Left ventricle myocardium inferior (tissue), 1 donor: ENCODE data around the gene CAPN5. TPM values are rescaled to one million over a fixed set of nuclear protein-coding genes. Genes with fewer than 3 reads are reported as not detected.

Experiments used
- DNase-seq: peaks from one replicate; pipeline ENCODE4 v3.0.0-alpha.2; 2020
- H3K27ac ChIP-seq: fragments of 200-600 bp; replicated peaks from 2 replicates; pipeline ENCODE4 v1.8.0; 2021
- H3K27me3 ChIP-seq: fragments of 200-600 bp; 2 replicates; pipeline ENCODE4 v1.8.0; 2021; ENCODE audit warnings: low read depth
- H3K36me3 ChIP-seq: fragments of 200-600 bp; 2 replicates; pipeline ENCODE4 v1.8.0; 2021
- H3K4me1 ChIP-seq: fragments of 200-600 bp; 2 replicates; pipeline ENCODE4 v1.8.0; 2021
- H3K4me3 ChIP-seq: fragments of 200-600 bp; 2 replicates; pipeline ENCODE4 v1.8.0; 2021; ENCODE audit warnings: mild to moderate bottlenecking, moderate library complexity
- H3K9me3 ChIP-seq: fragments of 200-600 bp; replicated peaks from 2 replicates; pipeline ENCODE4 v1.8.0; 2021
- CTCF ChIP-seq: fragments of 200-600 bp; IDR thresholded peaks from 2 replicates; pipeline ENCODE4 v1.8.0; 2021; ENCODE audit warnings: antibody characterized with exemption, mild to moderate bottlenecking, borderline replicate concordance
- intact Hi-C: fragments of 100-400 bp; cut with micrococcal nuclease; formaldehyde crosslinking; loops from one replicate; pipeline ENCODE4 v1.11.0; 2022
- total RNA-seq: library from RNA; stranded (reverse); fragmentation: NEBNext Ultra II Directional; extraction: Animal tissue kit (Norgen Biotek cat#: 25700); gene quantifications from one replicate; pipeline ENCODE4 v1.2.1, GENCODE V29; 2021
- donor health status: DM: no; HTN: yes; CAD: no; lungs with severe emphysema.

CAPN5 gene
- total RNA-seq, 1 donor from 2014 or later, result 2.3 TPM

DNA sequence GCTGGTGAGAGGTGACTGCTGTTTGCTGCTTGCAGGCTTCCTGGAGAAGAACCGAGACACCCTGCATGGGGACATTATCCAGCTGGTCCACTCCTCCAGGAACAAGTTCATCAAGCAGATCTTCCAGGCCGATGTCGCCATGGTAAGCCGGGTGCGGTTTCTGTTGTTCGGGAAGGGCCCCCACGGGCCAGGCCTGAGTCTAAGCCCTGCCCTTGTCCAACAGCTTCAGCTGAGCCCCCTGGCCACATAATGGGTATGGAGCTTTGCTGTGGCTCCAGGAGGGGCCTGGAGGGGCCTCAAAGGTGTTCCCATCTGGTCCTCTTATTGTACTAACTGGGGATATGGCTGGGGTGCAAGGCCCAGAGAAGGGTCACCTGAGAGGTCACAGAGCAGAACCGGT is 99.2 kb downstream of the CAPN5 start:
- no peak overlapping the region for H3K4me3 ChIP-seq
- TF ChIP-seq CTCF, result no peak

GRCh38 chr11:77167111-77167626 is 100.4 kb downstream of the CAPN5 start:
- H3K9me3 ChIP-seq, result no peaks in the 10 kb centered on the region

More for the DNA sequence above, 99.2 kb downstream of the CAPN5 start:
- Histone ChIP-seq H3K27me3 (no peaks in the 10 kb centered on the region), H3K4me1 (no peaks in the 10 kb centered on the region), H3K36me3 (no peaks in the 10 kb centered on the region), H3K27ac (no peak overlapping the region), H3K9me3 (no peaks in the 10 kb centered on the region)
- peak; percentile 1 for DNase-seq
- intact Hi-C loops, result no loop called here

GRCh38 chr11:77167791-77168190 is 101.0 kb downstream of the CAPN5 start:
- no peak for TF ChIP-seq CTCF
- H3K4me3 ChIP-seq, result no peak overlapping the region
- H3K27ac ChIP-seq, result no peak overlapping the region
- H3K4me1 ChIP-seq, result no peaks in the 10 kb centered on the region
- intact Hi-C loops, result no loop called here
- H3K36me3 ChIP-seq, result no peaks in the 10 kb centered on the region
- no peaks in the 10 kb centered on the region for H3K9me3 ChIP-seq
- H3K27me3 ChIP-seq, result no peaks in the 10 kb centered on the region
- peak; percentile 5 for DNase-seq

More at GRCh38 chr11:77167111-77167626, 100.4 kb downstream of the CAPN5 start:
- no peaks in the 10 kb centered on the region for H3K27me3 ChIP-seq
- no peak for TF ChIP-seq CTCF
- intact Hi-C loops, result no loop called here
- peak; percentile 9 for DNase-seq
- no peaks in the 10 kb centered on the region for H3K4me1 ChIP-seq
- H3K4me3 ChIP-seq, result no peak overlapping the region
- H3K36me3 ChIP-seq, result no peaks in the 10 kb centered on the region
- no peak overlapping the region for H3K27ac ChIP-seq

DNA sequence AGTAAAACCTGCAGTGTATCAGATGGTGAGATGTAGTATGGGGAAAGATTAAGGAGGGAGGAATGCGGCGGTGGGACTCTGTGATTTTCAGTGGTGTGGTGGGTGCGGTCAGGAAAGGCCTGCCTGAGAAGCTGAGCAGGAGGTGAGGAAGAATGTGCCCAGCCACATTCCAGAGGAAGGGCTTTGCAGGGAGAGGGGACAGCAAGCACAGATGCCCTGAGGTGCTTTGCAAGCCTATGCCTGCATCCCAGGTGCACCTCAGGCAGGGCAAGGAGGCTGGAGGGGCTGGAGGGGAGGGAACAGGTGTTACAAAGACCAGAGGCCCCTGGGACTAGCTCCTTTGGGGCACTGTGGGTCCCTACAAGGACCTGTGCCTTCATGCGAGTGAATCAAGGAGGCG is 103.3 kb downstream of the CAPN5 start:
- no peak for TF ChIP-seq CTCF
- intact Hi-C loops, result no loop called here
- Histone ChIP-seq H3K9me3 (no peaks in the 10 kb centered on the region), H3K4me1 (no peaks in the 10 kb centered on the region), H3K27ac (no peak overlapping the region), H3K4me3 (no peak overlapping the region), H3K27me3 (no peaks in the 10 kb centered on the region), H3K36me3 (no peaks in the 10 kb centered on the region)
- no peak for DNase-seq

GRCh38 chr11:77171254-77171653 is 104.5 kb downstream of the CAPN5 start:
- DNase-seq, result no peak
- H3K27ac ChIP-seq, result no peak overlapping the region
- no peaks in the 10 kb centered on the region for H3K9me3 ChIP-seq
- intact Hi-C loops, result no loop called here
- H3K36me3 ChIP-seq, result no peaks in the 10 kb centered on the region
- no peaks in the 10 kb centered on the region for H3K27me3 ChIP-seq
- no peak overlapping the region for H3K4me3 ChIP-seq
- no peak for TF ChIP-seq CTCF
- no peaks in the 10 kb centered on the region for H3K4me1 ChIP-seq
